Placental epithelial cell (primary cell): ENCODE measurements around the gene CRB1. TPM values are rescaled to one million over a fixed set of nuclear protein-coding genes. Genes with fewer than 3 reads are reported as not detected.

Experiments used
- small RNA-seq: library from RNA; depleted of rRNA; stranded (forward); fragments of <200 nt; gene quantifications from one replicate; pipeline ENCODE3, GENCODE V24; 2012
- total RNA-seq: library from RNA; depleted of rRNA; stranded (reverse); fragments of >200 nt; gene quantifications from 2 replicates; pipeline ENCODE4 v1.2.3, GENCODE V29; 2012

The CRB1 gene
- under 0.01 TPM in 1 of 2 replicates, not detected in the other for total RNA-seq

GRCh38 chr1:197268012-197268411, at the start of gene CRB1:
Gene CRB1 (plus strand): TSS chr1:197268252. CDS start chr1:197268413, 161 bp downstream.

Small RNAs within 50 kb of the gene (small RNA-seq; reads per million reads assigned to genes)
- gene MRPS21P3, result not detected

Other genes with a start within 250 kb of the CRB1 start
- gene F13B, start 201.0 kb upstream of the CRB1 start, total RNA-seq, result not detected in 2 replicates
- 7.1 and 14.2 TPM in 2 replicates for gene ASPM, start 121.6 kb upstream of the CRB1 start, total RNA-seq
- gene ZBTB41, start 67.0 kb upstream of the CRB1 start, total RNA-seq, result 15.7 and 21.5 TPM in 2 replicates